22Rv1 (cell line): ENCODE measurements around the gene KL.

Experiments used
- CTCF ChIP-seq: fragments of 450-650 bp; IDR thresholded peaks from 2 replicates; pipeline ENCODE4 v1.5.1; 2017; ENCODE audit warnings: mild to moderate bottlenecking
- ZFX ChIP-seq: fragments of 450-650 bp; IDR thresholded peaks from 2 replicates; pipeline ENCODE4 v1.6.1; 2017; ENCODE audit warnings: antibody characterized with exemption, borderline replicate concordance

GRCh38 chr13:33091415-33091774 is 75.2 kb downstream of the KL start:
- no peak for TF ChIP-seq CTCF
- no peak for TF ChIP-seq ZFX
